ENCODE results near the gene TRPC6. TPM values are rescaled to one million over a fixed set of nuclear protein-coding genes. Genes with fewer than 3 reads are reported as not detected.
A peak's percentile ranks its signal among the peaks of the same experiment; 100 is the strongest.

TRPC6 gene
- not detected in 2 replicates for polyA plus RNA-seq (2014; cell fraction: cytosol; rRNA removed)
- polyA plus RNA-seq (2014; cell fraction: nucleus; rRNA removed): not detected in 2 replicates

DNA sequence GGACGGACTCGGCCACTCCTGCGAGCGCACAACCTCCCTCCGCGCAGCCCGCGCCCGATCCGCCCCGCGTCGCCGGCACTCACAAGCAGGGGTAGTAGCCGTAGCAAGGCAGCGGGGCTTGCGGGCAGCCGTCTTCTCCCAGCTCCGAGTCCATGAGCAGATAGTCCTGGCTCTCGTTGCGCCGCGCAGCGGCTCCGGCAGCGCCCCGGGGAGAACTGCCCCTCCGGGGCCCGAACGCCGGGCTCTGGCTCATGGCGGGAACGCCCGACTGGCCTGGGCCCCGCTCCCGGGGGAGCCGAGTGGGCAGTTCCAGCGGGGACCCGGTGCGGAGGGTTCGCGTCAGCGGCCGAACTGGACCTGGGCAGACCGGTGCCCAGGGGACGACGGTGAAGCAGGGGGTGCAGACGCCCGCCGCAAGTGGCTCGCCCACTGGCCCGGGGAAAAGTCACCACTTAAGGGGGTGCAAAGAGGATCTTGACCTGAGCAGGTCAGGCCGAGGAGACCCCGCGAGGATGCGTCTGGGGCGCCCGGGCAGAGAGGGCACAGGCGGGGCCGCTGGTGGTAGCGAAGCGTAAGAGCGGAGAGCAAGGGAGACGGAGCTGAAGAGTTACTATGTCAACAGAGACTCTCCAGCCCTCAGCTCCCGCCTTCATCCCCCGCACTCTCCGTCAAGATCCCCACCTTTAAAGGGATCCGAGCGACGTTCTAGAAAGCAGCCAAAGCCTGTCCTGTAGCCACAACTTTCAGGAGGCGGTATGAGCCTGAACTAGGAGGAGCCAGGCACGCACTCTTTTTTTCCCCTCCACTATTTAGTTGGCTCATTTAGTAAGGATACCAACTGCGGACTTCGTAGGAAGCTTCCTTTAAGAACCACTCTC, at the start of gene TRPC6:
Gene TRPC6, minus strand, starts transcription at position 757 of the 878 bp plus-strand sequence. Its CDS starts 504 bp downstream, at position 253.
- no peak for DNase-seq (ENCODE audit: low spot score)

DNA sequence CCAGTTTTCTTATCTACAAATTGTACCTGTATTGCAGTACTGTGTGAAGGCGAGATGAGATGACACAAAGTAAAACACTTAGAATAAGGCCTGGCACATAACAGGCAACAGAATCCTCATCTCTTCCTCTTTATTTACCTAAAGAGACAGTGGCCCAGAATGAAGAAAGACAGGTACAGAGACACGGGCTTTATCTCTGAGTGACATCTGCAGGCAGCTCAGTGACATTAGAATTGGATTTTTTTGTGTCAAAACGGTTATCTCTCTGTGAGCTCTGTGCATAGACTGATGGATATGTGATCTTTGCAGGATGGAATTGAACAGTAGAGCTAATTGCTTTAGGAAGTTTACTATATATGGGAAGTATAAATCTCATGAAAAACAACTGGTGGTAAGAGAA, 36.2 kb upstream of the TRPC6 start:
- peak; percentile 10 for DNase-seq (ENCODE audit: low spot score)

DNA sequence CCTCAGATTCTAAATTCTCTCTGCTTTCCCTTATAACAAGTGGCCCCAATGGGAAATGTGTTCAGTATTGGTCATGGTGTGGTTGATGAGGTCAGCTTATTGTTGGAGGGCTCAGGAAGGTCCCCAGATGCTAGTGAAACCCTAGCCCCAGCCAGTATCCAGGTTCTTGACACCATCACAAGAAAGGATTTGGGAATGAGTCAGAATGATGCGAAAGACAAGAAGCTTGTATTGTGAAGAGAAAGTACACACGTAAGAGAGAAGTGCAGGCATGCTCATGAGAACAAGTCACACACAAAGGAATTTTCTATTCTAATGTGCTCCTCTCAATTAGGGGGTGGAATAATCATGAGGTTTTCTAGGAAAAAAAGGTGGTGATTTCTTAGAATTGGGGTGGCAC, 34.9 kb upstream of the TRPC6 start:
- no peak for DNase-seq (ENCODE audit: low spot score)

DNA sequence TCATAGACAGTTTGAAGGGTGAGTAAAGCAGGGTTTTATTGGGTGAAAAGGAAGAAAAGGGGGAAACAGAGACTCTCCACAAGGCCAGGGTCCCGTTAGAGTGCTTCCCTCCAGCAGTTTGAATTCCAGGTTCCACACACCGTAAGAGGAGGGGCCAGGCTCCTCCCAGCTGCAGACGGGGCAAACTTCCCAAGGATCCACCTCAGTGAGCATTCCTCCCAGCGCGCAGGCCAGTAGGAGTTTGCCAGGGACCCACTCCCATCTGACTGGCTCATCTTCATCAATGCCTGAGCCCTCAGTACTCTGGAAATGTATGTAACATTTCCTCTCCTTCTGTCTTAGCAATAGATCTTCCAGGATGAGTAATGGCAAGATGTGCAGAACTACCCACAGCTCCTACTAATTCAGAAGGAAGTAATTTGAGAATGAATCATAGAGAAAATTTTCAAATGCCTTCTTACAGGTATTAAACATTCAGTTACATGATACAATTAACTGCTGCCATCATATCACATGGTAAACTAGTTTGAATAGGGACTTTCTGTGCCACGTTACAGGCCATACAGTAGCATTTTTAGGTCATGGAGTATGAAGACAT, 34.0 kb upstream of the TRPC6 start:
- no peak for DNase-seq (ENCODE audit: low spot score)

DNA sequence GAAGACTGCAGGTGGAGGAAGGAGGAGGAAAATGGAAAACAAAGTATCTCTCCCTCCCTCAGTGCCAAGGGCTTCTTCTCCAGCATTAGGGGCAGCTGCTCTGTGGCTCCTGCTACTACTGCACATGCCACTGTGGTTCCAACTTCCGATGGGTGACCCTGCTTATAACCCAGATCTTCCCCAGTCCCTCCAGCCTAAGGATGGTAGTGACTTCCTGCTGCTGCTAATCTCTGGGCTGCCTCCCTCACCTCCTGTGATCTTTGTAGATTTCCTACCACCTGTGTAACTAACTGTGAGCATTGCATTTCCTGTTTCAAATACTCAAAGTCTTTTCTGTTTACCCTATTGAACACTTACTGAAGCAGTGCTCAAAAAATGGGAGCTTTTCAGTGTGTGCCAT, 28.7 kb upstream of the TRPC6 start:
- no peak for DNase-seq (ENCODE audit: low spot score)

DNA sequence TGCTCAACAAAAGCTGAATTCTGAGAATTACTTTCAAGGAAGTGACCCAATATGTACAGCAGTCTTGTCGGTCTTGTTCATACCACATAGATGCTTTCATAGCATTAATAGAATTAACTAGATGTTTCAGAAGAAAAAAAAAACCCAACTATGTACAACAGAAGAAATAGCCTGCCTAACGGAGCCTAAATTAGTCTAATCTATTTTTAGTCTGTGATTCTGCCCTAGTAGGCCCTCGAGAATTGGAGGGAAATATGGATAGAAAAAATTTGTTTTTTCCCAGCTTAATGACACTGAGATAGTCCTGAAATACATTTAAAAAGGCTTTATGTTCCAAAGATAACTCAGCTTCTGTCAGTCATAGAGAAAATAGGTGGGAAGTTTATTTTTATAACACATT, 17.1 kb upstream of the TRPC6 start:
- no peak for DNase-seq (ENCODE audit: low spot score)

DNA sequence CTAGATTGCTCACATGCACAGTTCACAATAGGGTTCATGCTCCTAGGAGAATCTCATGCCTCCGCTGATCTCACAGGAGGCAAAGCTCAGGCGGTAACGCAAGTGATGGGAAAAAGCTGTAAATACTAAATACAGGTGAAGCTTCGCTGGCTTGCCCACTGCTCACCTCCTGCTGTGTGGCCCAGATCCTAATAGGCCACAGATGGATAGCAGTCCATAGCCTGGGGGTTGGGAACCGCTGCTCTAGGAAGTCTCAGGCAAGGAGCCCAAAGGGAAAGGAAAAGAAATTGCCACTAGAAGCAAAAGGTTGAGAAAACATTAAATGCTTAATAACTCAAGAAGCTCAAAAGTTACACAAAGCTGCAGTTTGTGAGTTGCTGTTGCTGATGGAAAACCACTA, 3.2 kb upstream of the TRPC6 start:
- no peak for DNase-seq (ENCODE audit: low spot score)

DNA sequence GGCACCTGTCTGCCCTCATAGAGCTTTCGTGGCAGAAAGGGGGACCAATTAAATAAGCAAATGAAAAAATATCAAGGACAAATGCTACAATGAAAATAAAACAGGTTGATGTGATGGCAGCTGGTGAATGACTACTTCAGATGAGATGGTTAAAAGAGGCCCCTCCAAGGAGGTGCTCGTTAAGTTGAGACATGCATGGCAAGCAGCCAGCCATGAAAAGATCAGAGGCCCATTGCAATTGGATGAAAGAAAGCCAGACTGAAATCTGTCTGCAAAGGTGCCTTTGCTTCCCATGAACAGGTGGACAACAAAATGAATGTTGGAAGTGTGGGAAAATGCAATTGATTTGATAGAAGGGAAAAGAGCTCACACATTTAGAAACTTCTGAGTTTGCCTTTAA, 848 bp upstream of the TRPC6 start:
- no peak for DNase-seq (ENCODE audit: low spot score)

DNA sequence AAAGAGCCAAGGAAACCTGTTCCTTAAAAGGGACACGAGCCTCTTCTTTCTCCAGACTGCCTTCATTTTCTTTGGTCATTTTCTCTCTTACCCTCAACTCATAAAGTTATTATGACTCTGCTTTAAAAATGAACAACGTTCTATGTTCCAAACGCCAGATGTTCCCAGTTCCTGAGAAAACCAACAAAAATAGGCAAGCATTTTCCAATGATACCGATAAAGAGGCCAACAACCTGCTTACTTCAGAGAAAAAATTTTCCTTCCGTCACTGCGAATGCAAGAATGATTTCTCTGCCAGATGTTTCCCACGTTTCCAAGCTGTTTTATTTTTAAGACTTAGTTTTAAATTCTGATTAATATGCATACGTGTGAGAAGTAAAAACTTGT, 315 bp upstream of the TRPC6 start:
- DNase-seq (ENCODE audit: low spot score): no peak

DNA sequence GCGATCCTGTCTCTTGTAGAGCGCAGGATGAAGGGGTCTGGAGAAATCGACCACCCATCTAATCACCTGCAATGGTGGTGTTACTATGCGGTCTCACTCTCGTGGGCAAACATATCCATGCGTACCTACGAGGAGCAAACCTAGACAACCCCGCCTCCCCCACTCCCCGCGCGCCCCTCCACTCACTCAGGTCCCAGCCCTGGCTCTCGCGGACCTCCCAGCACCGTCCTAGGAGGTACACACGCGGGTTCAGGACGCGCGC, 887 bp downstream of the TRPC6 start:
- DNase-seq (ENCODE audit: low spot score): no peak

DNA sequence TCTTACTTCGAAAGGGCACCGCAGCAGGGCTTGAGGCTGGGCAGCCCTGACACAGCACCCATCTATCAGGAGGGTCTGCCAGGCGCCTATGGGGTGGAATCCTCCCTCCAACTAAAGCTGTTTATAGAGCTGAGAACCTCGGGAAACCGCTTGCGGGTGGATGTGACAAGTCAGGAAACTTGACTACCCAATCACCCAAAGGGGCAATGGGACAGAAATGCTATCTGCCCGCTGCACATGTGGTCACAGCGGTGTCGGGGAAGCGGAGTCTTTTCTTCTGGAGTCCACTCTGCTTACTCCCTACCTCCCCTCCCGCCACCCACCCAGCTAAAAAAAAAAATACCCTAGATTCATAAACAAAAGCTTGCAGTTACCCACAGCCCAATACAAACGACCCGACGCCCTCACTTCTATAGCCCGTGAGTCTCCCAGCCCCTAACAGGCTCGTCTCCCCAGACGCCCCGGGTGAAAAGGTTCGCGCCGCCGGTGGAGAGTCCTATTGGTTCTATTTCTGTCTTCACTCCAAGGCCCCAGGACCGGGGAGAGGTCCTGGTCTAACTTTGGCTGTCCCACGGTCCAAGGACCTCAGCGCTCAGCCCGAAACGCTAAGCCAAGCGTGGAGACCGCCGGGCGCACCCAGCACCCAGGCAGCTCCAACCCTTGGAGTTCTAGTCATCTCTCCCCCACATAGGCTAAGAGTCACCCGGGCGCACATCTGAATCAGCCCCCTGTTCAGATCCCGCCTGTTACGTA, 1.4 kb downstream of the TRPC6 start:
- DNase-seq (ENCODE audit: low spot score): no peak

DNA sequence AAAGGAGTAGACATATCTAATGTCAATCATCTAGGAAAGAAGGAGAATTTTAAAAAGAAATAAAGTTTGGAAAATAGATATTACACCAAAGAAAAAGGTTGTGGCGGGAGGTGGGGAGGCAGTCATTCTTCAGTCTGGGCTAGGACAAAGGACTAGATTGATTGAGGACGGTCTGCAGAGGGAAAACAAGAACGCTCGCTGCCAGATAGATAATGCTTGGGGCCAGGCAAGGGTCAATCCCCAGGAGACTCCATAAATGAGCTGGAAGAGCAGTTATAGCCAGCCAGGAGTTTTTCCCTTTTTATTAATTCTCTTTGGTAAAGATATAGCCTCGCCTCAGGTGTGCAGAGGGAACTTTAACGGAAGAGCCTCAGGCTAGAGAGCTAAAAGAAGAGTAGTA, 6.3 kb downstream of the TRPC6 start:
- no peak for DNase-seq (ENCODE audit: low spot score)

DNA sequence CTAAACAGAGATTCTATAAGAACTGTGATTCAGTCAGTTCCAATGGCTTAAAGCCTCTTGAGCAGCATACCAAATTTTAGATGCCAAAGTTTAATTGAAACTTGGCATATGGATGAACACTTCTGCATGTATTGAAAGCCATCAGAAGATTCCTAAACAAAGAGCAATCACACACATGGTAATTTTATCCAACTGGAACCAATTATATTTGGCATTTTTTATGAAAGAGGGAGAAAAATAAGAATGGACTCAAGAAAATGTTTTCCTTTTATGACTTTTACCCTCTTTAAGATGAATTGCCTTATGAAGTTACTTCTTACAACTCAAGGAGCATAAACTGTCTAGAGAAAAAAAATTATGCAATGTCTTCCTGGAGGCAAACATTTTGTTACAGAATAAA, 7.4 kb downstream of the TRPC6 start:
- DNase-seq (ENCODE audit: low spot score): no peak

DNA sequence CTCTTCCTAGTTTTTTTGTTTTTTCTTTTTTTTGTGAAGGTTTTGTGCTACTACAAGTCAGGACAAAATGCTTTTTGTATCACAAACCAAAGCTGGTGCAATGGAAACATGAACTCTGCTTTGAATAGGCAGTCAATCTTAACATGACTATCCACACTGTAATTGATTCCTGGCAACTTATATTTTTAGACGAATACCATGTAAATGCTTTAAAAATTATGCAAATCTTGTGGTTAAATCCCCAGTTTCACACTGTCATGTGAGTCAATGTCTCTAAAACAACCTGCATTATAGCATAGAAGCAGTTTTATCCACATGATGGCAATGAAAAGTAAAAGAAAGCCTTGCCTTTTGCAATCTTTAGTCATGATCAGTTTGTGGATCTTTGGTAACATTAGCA, 8.9 kb downstream of the TRPC6 start:
- DNase-seq (ENCODE audit: low spot score): no peak

DNA sequence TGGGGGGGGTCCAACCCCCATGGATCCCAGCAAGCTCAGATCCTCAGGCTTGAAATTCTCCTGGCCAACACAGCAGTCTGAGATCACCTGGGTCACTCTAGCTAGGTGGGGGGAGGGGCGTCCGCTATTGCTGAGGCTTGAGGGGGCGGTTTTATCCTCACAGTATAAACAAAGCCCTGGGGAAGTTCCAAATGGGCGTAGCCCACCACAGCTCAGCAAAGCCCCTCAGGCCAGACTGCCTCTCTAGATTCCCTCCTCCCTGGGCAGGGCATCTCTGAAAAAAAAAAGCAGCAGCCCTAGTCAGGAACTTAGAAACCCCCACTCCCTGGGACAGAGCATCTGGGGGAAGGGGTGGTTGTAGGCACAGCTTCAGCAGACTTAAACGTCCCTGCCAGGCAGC, 16.7 kb downstream of the TRPC6 start:
- DNase-seq (ENCODE audit: low spot score): no peak

DNA sequence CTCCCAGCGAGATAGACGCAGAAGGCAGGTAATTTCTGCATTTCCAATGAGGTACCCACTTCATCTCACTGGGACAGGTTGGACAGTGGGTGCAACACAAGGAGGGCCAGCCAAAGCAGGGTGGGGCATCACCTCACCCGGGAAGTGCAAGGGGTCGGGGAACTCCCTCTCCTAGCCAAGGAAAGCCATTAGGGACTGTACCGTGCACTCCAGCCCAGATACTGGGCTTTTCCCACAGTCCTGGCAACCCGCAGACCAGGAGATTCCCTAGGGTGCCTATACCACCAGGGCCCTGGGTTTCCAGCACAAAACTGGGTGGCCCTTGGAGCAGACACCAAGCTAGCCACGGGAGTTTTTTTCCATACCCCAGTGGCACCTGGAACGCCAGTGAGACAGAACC, 17.2 kb downstream of the TRPC6 start:
- no peak for DNase-seq (ENCODE audit: low spot score)

DNA sequence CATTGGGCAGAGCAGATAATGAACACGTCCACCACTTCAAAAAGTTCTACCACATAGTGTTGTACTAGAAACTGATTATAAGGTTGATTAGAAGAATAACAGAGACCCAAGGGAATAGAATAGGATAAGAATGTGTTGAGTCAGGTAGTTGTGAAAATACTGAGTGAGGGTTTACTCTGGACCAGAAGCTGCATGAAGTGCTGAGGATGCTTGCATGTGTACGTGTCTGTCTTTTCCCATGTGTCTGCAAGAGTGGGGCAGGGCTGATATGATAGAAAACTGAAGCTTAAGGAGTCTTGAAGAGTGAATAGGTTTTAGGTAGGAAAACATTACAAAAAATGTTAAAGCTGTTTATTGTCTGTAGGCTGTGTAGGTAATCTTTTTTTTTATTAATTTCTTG, 20.6 kb downstream of the TRPC6 start:
- DNase-seq (ENCODE audit: low spot score): no peak

DNA sequence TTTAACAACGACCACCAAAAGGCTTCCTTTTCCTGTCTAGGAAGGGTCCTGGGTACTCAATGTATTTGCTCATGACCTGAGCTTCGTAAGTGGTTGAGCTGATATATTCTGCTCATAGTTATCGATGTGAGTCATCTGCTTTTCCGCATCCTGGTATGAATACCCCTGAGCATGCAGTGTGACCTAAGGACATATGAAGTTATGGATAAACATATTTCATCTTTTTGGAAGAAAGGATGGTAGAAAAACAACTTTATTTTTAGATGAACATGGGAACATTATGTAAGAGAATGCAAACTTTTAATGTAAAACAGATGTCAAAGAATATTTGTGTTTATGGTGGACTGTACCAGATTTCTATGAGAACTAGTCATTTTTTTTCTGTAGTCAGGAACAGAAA, 28.4 kb downstream of the TRPC6 start:
- no peak for DNase-seq (ENCODE audit: low spot score)

DNA sequence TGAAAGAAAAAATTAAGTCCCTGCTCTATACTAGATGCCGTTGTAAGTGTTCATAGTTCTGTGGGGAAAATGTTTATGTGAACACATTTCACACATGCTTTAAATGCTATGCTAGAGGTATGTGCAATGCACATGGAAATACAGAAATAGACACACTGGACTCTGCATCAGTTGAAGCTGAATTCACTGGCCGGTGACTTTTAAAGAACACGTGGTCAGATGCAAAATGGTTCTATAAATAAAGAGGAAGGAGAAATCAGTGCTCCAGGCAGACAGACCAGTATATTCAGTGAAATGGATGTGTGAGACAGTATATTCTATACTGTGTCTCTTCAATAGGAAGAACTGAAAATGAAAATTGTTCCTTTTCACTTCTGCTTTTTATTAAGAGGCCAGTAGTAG, 29.9 kb downstream of the TRPC6 start:
- no peak for DNase-seq (ENCODE audit: low spot score)

DNA sequence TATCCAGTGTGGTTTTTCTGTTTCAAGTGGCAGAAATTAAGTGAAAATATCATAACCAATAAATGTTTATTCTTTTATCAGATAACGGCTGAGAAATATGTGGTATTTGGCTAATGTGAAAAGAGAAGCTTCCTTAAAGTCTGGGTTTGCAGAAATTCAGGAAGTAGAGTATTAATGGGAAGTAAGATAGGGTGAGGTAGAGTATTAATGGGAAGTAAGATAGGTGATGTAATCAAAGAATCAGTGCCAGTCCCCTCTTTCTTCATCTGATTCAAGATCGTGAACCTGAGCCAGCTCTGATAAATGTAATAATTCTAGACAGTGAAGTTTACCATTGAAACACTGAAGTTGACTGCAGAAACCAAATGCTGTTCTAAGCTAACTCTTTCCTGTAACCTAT, 30.9 kb downstream of the TRPC6 start:
- DNase-seq (ENCODE audit: low spot score): no peak

DNA sequence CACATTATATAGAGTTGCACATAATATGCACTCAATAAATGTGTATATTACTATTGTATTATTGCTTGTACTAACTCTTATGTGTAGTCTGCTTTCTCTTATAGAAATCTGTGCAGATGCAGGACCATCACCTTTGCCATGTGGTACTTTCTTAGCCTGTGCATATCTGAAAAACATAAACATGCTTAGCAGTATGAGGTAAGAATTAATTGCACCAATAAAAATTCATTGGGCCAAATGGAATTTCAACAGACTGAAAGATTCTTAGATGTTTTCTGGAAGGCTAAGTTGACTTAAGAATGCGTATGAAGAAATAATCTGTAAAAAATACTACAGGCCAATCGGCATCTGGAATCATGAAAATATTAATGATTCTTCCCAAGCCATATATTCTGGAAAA, 55.3 kb downstream of the TRPC6 start:
- no peak for DNase-seq (ENCODE audit: low spot score)

DNA sequence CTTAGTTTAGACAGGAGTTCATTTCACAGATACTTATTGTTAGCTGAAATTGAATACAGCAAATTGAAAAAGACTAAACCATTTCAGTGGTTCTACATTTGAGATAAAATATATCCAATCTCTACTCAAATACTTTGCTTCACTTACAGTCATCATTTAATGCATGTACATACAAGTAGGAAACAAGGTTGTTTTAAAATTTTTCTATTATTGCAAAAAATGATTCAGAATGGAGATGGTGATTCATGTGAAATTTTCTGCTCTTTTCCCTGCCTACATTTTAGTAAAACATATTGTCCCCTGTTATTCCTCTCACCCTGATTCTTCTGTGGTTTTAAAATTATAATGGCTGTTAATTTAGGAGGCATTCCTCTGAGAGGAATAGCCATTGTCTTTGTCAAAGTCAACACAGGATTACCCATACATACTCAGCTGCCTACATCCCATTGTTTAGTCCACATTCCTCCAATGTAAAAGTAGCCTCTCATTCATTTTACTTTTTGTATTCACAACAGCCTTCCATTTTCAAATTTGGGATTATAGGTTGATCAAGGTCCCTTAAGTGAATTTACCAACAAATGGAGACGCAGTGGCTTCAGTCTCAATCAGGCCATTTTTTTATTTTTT, 60.1 kb downstream of the TRPC6 start:
- no peak for DNase-seq (ENCODE audit: low spot score)

Measured in SK-N-DZ (cell line).